ENCODE results near the gene CDK16. TPM values are rescaled to one million over a fixed set of nuclear protein-coding genes. Genes with fewer than 3 reads are reported as not detected.

The CDK16 gene
- total and polyA plus RNA-seq, 2 donors (not counting 1 experiment from before 2014, with no cell fraction given): 68.2 to 92.9 TPM

DNA sequence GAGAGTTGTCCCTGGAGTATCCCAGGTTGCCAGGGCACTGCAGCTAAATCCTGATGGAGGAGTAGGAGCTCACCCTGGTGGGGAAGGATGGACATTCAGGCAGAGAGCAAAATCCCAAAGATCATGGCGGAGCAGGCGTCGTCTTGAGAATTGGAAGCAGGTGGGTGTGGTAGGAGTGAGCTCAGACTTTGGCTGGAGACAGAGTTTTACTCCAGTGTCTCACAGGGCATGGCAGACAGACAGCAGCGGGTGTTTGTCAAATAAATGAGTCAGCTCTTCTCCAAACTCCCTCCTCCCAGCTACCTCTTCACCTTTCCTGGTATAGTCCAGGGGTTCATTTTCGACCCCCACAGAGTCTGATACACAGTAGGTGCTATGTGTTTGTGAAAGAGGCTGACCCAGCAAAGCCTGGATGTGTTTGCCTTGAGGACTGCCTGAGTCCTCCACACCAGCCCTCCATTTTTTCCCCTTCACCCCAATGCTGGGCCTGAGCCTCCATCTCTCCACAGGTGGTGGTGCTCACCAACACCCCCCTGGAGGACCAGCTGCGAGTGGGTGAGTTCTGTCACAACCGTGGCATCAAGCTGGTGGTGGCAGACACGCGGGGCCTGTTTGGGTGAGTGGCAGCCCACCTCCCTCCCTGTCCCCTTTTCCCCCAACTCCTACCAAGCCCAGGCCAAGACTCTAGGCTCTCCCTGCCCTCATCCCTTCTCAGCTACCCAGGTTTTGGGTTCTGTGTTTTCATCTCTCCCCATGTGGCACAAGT is 17.9 kb upstream of the CDK16 start:
- H3K27ac Mint-ChIP-seq: no peak overlapping the region
- H3K79me2 ChIP-seq (ENCODE audit: control insufficient read depth, insufficient read depth, low read length): peaks cover 48% of the 10 kb centered on the region

More for the DNA sequence above, 17.9 kb upstream of the CDK16 start:
- H3K4me3 Mint-ChIP-seq: no peak overlapping the region
- CTCF ChIA-PET: no interaction called here
- H3K27ac ChIP-seq (ENCODE audit: low read length in 2 of 2): no peak overlapping the region
- POLR2A ChIA-PET: no interaction called here
- ATAC-seq (ENCODE audit: low read depth) (no peak), DNase-seq (no peak)
- no peaks in the 10 kb centered on the region for H3K27me3 ChIP-seq (replicated peaks in 1 of 4; ENCODE audit: control extremely low read depth in 1 of 4, control insufficient read depth in 3 of 4, insufficient read depth in 4 of 4, low read length in 3 of 4)
- peaks cover 0 to 73% of the 10 kb centered on the region in 2 experiments for H3K36me3 ChIP-seq (replicated peaks in 1 of 2; ENCODE audit: control extremely low read depth in 1 of 2, control insufficient read depth in 1 of 2, extremely low read depth in 1 of 2, insufficient read depth in 2 of 2, low read length in 1 of 2)
- H3K4me1 Mint-ChIP-seq: peaks cover 26% of the 10 kb centered on the region
- peaks cover 20 to 22% of the 10 kb centered on the region in 2 donors for H3K4me1 ChIP-seq (ENCODE audit: control insufficient read depth in 2 of 2, insufficient read depth in 2 of 2, low read length in 2 of 2)
- H3K9me3 Mint-ChIP-seq (ENCODE audit: insufficient read depth): no peaks in the 10 kb centered on the region
- H4K20me1 ChIP-seq (ENCODE audit: control insufficient read depth, insufficient read depth, low read length, poor library complexity, severe bottlenecking): peaks cover 58% of the 10 kb centered on the region
- no peak overlapping the region for H3K4me3 ChIP-seq (ENCODE audit: control extremely low read depth in 1 of 5, extremely low read depth in 1 of 5, insufficient read depth in 1 of 5, low read depth in 2 of 5, low read length in 4 of 5)
- H3K9ac ChIP-seq (ENCODE audit: low read length): no peak overlapping the region
- no peaks in the 10 kb centered on the region for H3K27me3 Mint-ChIP-seq
- H2AFZ ChIP-seq (ENCODE audit: insufficient read depth, low read depth, low read length, poor library complexity, severe bottlenecking): no peak overlapping the region
- WGBS (ENCODE audit: insufficient coverage): no CpG with 5 or more reads among the region's 9 CpGs
- intact Hi-C loops (cut with micrococcal nuclease): no loop called here
- H3K4me2 ChIP-seq (replicated peaks; ENCODE audit: low read depth, low read length, poor library complexity, severe bottlenecking): no peak overlapping the region
- TF ChIP-seq EZH2 (IDR thresholded peaks at IDR 0.05; ENCODE audit: borderline replicate concordance, insufficient read depth, low read depth, low read length, poor library complexity, severe bottlenecking): no peak
- TF ChIP-seq, protein P1, sequence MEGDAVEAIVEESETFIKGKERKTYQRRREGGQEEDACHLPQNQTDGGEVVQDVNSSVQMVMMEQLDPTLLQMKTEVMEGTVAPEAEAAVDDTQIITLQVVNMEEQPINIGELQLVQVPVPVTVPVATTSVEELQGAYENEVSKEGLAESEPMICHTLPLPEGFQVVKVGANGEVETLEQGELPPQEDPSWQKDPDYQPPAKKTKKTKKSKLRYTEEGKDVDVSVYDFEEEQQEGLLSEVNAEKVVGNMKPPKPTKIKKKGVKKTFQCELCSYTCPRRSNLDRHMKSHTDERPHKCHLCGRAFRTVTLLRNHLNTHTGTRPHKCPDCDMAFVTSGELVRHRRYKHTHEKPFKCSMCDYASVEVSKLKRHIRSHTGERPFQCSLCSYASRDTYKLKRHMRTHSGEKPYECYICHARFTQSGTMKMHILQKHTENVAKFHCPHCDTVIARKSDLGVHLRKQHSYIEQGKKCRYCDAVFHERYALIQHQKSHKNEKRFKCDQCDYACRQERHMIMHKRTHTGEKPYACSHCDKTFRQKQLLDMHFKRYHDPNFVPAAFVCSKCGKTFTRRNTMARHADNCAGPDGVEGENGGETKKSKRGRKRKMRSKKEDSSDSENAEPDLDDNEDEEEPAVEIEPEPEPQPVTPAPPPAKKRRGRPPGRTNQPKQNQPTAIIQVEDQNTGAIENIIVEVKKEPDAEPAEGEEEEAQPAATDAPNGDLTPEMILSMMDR (IDR thresholded peaks at IDR 0.05): no peak
- no peaks in the 10 kb centered on the region for H3K9me3 ChIP-seq (ENCODE audit: control extremely low read depth in 1 of 3, control insufficient read depth in 2 of 3, insufficient read depth in 1 of 3, low read length in 2 of 3)

Data from B cell (primary cell).